C4-2B (cell line): ENCODE results near the gene NLRP12.

Experiments used
- H3K27ac ChIP-seq: fragments of 450-650 bp; 2 replicates; pipeline ENCODE4 v1.5.1; 2017
- CTCF ChIP-seq: fragments of 450-650 bp; conservative IDR thresholded peaks from 2 replicates; pipeline ENCODE4 v1.5.1; 2017; ENCODE audit warnings: mild to moderate bottlenecking
- ZFX ChIP-seq: fragments of 450-650 bp; IDR thresholded peaks from 2 replicates; pipeline ENCODE4 v1.6.1; 2017

Gene NLRP12

GRCh38 chr19:53868091-53868891, 44.2 kb upstream of the NLRP12 start:
- peak overlapping the region; percentile 81 for H3K27ac ChIP-seq
- TF ChIP-seq CTCF (no peak), ZFX (no peak)

GRCh38 chr19:53867225-53868090, 43.3 kb upstream of the NLRP12 start, which contains the start of gene MYADM:
MYADM (plus strand) TSS chr19:53867883; CDS start chr19:53873530, 5,647 bp downstream.
- TF ChIP-seq CTCF = no peak
- TF ChIP-seq ZFX = no peak
- peak within 1 kb of the TSS; percentile 81 for H3K27ac ChIP-seq

GRCh38 chr19:53866865-53867224, 42.7 kb upstream of the NLRP12 start:
- TF ChIP-seq ZFX = no peak

GRCh38 chr19:53865918-53866864, 42.1 kb upstream of the NLRP12 start:
- H3K27ac ChIP-seq = no peak overlapping the region
- no peak for TF ChIP-seq ZFX
- TF ChIP-seq CTCF = no peak

More at GRCh38 chr19:53866865-53867224, 42.7 kb upstream of the NLRP12 start:
- H3K27ac ChIP-seq = no peak overlapping the region

GRCh38 chr19:53865523-53865917, 41.4 kb upstream of the NLRP12 start:
- TF ChIP-seq CTCF (no peak), ZFX (no peak)
- no peak overlapping the region for H3K27ac ChIP-seq

- TF ChIP-seq CTCF (no peak), ZFX (no peak)
- peak overlapping the region; percentile 9; the same call in 1 of the 2 replicates for H3K27ac ChIP-seq
Observed at GRCh38 chr19:53864308-53864836, 40.3 kb upstream of the NLRP12 start.

- no peak overlapping the region for H3K27ac ChIP-seq
Observed at GRCh38 chr19:53853707-53854106, 29.6 kb upstream of the NLRP12 start.

More at GRCh38 chr19:53853707-53854106, 29.6 kb upstream of the NLRP12 start:
- TF ChIP-seq CTCF (no peak), ZFX (no peak)
